ENCODE measurements around the gene ADCY9.

ADCY9 gene

DNA sequence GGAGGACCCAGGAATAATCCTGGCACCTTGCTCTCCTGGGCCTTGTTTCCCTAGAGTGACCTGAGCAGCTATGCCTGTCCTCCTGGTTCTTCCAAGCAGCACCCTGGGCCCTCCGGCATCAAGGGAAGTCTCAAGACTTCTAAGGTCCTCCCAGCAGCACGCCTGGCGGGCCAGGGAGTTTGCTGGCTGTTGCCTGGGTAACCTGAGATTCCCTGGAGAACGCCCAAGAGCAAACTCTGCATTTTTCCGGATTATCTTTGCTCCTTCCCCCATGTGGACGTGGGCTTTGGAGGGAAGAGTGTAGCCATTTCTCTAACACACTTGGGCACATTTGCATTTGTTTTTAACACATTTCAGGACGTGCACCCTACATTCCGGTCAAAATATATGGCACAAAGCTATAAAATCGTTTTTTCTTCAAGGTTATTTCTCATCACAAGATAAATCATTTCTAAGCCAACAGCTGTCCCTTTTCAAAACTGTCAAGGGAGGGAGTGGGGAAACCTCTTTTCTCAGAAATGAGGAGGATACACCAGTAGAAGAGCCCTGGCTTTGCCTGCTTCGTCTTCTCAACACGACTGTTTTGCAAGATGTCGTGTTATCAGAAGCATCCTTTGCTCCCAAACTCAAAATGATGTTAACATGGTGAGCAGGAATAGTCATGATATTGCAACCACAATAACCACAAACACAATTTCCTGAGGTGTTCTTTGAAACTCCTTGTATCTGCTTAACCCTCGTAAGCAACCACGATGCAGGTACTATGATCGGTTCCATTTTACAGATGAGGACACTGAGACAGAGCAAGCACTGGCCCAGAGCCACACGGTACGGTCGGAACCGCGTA, 116.5 kb downstream of the ADCY9 start:
- no peak overlapping the region for H3K27ac ChIP-seq (replicated peaks)

DNA sequence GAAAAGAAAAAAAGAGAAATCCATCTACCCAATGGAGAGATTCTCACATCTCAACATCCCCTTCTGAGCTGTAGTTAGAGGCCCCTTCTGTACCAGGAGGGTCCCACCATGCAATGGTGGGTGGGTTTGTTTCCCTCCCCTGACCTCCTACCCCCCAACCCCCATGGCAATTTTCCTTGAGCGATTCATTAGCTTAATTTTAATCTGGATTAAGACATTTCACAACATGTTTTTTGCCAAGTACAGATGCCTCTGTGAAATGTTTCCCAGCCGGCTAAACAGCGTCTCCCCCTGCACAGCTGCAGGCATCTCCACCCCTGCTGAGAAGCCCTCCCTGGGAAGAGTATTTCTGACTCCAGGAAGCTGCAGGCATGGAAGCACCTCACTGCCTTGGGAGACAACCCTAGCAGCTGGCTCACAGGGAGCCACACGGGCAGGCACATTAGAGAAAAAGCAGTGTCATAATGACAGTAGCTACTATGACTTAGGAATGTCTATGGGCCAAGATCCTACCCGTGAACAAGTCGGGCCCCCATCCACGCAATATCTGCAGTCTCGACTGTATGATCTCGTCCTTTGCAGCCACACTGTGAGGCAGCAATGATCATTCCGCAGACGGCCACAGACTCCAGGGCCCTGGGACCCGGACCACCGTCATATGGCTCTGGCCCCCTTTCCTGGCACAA, 117.3 kb downstream of the ADCY9 start:
- Histone ChIP-seq H3K27me3 (ENCODE audit: insufficient read depth, poor library complexity, severe bottlenecking) (no peaks in the 10 kb centered on the region), H3K27ac (replicated peaks) (no peak overlapping the region), H3K4me3 (replicated peaks; ENCODE audit: insufficient read depth, low read length) (no peak overlapping the region)
- TF ChIP-seq, protein P1, sequence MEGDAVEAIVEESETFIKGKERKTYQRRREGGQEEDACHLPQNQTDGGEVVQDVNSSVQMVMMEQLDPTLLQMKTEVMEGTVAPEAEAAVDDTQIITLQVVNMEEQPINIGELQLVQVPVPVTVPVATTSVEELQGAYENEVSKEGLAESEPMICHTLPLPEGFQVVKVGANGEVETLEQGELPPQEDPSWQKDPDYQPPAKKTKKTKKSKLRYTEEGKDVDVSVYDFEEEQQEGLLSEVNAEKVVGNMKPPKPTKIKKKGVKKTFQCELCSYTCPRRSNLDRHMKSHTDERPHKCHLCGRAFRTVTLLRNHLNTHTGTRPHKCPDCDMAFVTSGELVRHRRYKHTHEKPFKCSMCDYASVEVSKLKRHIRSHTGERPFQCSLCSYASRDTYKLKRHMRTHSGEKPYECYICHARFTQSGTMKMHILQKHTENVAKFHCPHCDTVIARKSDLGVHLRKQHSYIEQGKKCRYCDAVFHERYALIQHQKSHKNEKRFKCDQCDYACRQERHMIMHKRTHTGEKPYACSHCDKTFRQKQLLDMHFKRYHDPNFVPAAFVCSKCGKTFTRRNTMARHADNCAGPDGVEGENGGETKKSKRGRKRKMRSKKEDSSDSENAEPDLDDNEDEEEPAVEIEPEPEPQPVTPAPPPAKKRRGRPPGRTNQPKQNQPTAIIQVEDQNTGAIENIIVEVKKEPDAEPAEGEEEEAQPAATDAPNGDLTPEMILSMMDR (IDR thresholded peaks at IDR 0.05; ENCODE audit: insufficient read depth, low read length), result no peak
- TF ChIP-seq, protein P2, sequence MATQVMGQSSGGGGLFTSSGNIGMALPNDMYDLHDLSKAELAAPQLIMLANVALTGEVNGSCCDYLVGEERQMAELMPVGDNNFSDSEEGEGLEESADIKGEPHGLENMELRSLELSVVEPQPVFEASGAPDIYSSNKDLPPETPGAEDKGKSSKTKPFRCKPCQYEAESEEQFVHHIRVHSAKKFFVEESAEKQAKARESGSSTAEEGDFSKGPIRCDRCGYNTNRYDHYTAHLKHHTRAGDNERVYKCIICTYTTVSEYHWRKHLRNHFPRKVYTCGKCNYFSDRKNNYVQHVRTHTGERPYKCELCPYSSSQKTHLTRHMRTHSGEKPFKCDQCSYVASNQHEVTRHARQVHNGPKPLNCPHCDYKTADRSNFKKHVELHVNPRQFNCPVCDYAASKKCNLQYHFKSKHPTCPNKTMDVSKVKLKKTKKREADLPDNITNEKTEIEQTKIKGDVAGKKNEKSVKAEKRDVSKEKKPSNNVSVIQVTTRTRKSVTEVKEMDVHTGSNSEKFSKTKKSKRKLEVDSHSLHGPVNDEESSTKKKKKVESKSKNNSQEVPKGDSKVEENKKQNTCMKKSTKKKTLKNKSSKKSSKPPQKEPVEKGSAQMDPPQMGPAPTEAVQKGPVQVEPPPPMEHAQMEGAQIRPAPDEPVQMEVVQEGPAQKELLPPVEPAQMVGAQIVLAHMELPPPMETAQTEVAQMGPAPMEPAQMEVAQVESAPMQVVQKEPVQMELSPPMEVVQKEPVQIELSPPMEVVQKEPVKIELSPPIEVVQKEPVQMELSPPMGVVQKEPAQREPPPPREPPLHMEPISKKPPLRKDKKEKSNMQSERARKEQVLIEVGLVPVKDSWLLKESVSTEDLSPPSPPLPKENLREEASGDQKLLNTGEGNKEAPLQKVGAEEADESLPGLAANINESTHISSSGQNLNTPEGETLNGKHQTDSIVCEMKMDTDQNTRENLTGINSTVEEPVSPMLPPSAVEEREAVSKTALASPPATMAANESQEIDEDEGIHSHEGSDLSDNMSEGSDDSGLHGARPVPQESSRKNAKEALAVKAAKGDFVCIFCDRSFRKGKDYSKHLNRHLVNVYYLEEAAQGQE (IDR thresholded peaks at IDR 0.05; ENCODE audit: insufficient replicate concordance, low read depth), result no peak
- TF ChIP-seq SPI1 (IDR thresholded peaks at IDR 0.05; ENCODE audit: borderline replicate concordance, low read depth) (no peak), POLR2AphosphoS5 (IDR thresholded peaks at IDR 0.05; ENCODE audit: low read depth) (no peak), GABPA (IDR thresholded peaks at IDR 0.05; ENCODE audit: low read depth) (no peak)
- DNase-seq (ENCODE audit: low read depth in 1 of 2, low spot score in 1 of 2), result no peak

More for the DNA sequence above, 116.5 kb downstream of the ADCY9 start:
- no peaks in the 10 kb centered on the region for H3K27me3 ChIP-seq (ENCODE audit: insufficient read depth, poor library complexity, severe bottlenecking)
- H3K4me3 ChIP-seq (replicated peaks; ENCODE audit: insufficient read depth, low read length), result no peak overlapping the region
- TF ChIP-seq, protein P2 (IDR thresholded peaks at IDR 0.05; ENCODE audit: insufficient replicate concordance, low read depth), result no peak
- TF ChIP-seq, protein P1 (IDR thresholded peaks at IDR 0.05; ENCODE audit: insufficient read depth, low read length), result no peak
- TF ChIP-seq GABPA (IDR thresholded peaks at IDR 0.05; ENCODE audit: low read depth) (no peak), SPI1 (IDR thresholded peaks at IDR 0.05; ENCODE audit: borderline replicate concordance, low read depth) (no peak), POLR2AphosphoS5 (IDR thresholded peaks at IDR 0.05; ENCODE audit: low read depth) (no peak)
- DNase-seq (ENCODE audit: low read depth in 1 of 2, low spot score in 1 of 2), result no peak

DNA sequence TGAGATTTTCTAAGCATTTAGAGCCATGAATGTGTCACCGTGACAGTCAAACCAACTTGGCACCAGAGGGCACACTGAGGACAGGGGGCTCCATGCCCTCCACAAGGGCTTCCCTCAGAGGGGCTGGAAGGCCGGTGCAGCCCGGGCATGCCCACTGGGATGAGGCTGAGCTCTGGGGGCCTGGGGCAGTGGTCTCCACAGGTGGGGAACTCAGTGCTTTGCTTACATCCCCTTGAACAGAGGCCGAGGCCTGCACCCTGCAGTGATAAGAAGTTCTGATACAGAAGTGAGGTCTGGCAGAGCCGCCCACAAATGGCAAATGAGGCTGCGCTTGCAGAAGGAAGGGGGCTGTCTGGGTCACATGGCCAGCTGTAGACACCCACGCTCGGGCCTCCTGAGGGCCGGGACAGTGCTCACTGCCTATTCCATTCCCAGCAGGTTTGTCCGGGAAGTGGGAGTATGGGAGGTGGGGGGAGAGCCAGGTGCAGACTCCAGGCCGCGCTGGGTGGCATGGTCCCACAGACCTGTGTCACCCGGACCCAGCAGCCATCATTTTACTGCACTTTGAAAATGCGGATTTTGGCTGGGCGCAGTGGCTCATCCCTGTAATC, 118.9 kb downstream of the ADCY9 start:
- TF ChIP-seq, protein P1 (IDR thresholded peaks at IDR 0.05; ENCODE audit: insufficient read depth, low read length), result no peak
- TF ChIP-seq, protein P2 (IDR thresholded peaks at IDR 0.05; ENCODE audit: insufficient replicate concordance, low read depth), result no peak
- TF ChIP-seq GABPA (IDR thresholded peaks at IDR 0.05; ENCODE audit: low read depth) (no peak), POLR2AphosphoS5 (IDR thresholded peaks at IDR 0.05; ENCODE audit: low read depth) (no peak), SPI1 (IDR thresholded peaks at IDR 0.05; ENCODE audit: borderline replicate concordance, low read depth) (no peak)
- no peak overlapping the region for H3K4me3 ChIP-seq (replicated peaks; ENCODE audit: insufficient read depth, low read length)
- no peak overlapping the region for H3K27ac ChIP-seq (replicated peaks)
- no peaks in the 10 kb centered on the region for H3K27me3 ChIP-seq (ENCODE audit: insufficient read depth, poor library complexity, severe bottlenecking)
- no peak for DNase-seq (ENCODE audit: low read depth in 1 of 2, low spot score in 1 of 2)
